Activated CD4-positive, alpha-beta memory T cell treated with anti-CD3 and anti-CD28 coated beads, Interleukin-2, amount 10 ng/mL, durations not matched to agents 7 days and 5 days (primary cell): ENCODE data around the gene PER3. TPM values are rescaled to one million over a fixed set of nuclear protein-coding genes. Genes with fewer than 3 reads are reported as not detected.

Experiments used
- CTCF ChIA-PET: fragments of 350-600 bp; sonication (Branson Sonifier 250); formaldehyde crosslinking; loops from one replicate; lab custom pipeline; 2021; ENCODE audit warnings: antibody characterized with exemption, inconsistent platforms; lab: Charles Lee
- POLR2A ChIA-PET: fragments of 350-600 bp; sonication (Branson Sonifier 250); formaldehyde crosslinking; loops from one replicate; lab custom pipeline; 2021; ENCODE audit warnings: antibody characterized with exemption; lab: Charles Lee
- DNase-seq: peaks from one replicate; pipeline ENCODE4 v3.0.0-alpha.2; 2020
- H3K27ac Mint-ChIP-seq: one replicate; pipeline ENCODE4 v1.8.0; 2021; ENCODE audit warnings: mild to moderate bottlenecking, mixed read lengths
- H3K27me3 Mint-ChIP-seq: one replicate; pipeline ENCODE4 v1.8.0; 2021; ENCODE audit warnings: mixed read lengths
- H3K36me3 Mint-ChIP-seq: one replicate; pipeline ENCODE4 v1.8.0; 2021; ENCODE audit warnings: low read depth, mixed read lengths
- H3K4me1 Mint-ChIP-seq: one replicate; pipeline ENCODE4 v1.8.0; 2021; ENCODE audit warnings: mixed read lengths
- H3K4me3 Mint-ChIP-seq: one replicate; pipeline ENCODE4 v1.8.0; 2021; ENCODE audit warnings: mild to moderate bottlenecking, mixed read lengths
- H3K9me3 Mint-ChIP-seq: one replicate; pipeline ENCODE4 v1.8.0; 2021; ENCODE audit warnings: mixed read lengths
- total RNA-seq, 2 experiments: library from RNA; stranded (reverse); gene quantifications; one replicate each; pipeline ENCODE4 v1.2.3, GENCODE V29; 2021

PER3 gene
- 1 to 10 TPM; 2.2 to 2.4 TPM for total RNA-seq

- Mint-ChIP-seq H3K9me3 (no peaks in the 10 kb centered on the region), H3K4me3 (peak within 1 kb of the TSS; percentile 62), H3K4me1 (peaks cover 28% of the 10 kb centered on the region), H3K27me3 (peaks cover 5% of the 10 kb centered on the region), H3K27ac (no peak within 1 kb of the TSS), H3K36me3 (peaks cover 14% of the 10 kb centered on the region)
- DNase-seq: peak; percentile 88
- CTCF ChIA-PET: no interaction called here
- POLR2A ChIA-PET: interaction anchor here (2.5 kb wide), 1 partner anchor 13 kb away, joined by 12 read pairs; the partner anchor contains the start of gene VAMP3
Observed at GRCh38 chr1:7783826-7784491, at the start of gene PER3. Gene PER3 (plus strand): TSS chr1:7784291. CDS start chr1:7784878, 587 bp downstream.

- Mint-ChIP-seq H3K27me3 (peaks cover 5% of the 10 kb centered on the region), H3K27ac (no peak overlapping the region), H3K4me3 (no peak overlapping the region), H3K9me3 (no peaks in the 10 kb centered on the region), H3K4me1 (no peaks in the 10 kb centered on the region), H3K36me3 (no peaks in the 10 kb centered on the region)
- DNase-seq: no peak
- ChIA-PET POLR2A (no interaction called here), CTCF (no interaction called here)
Observed at GRCh38 chr1:7738044-7738443, 46.0 kb upstream of the PER3 start.

- Mint-ChIP-seq H3K4me3 (no peak overlapping the region), H3K36me3 (no peaks in the 10 kb centered on the region), H3K27me3 (peaks cover 5% of the 10 kb centered on the region), H3K27ac (no peak overlapping the region), H3K4me1 (peaks cover 5% of the 10 kb centered on the region), H3K9me3 (no peaks in the 10 kb centered on the region)
- CTCF ChIA-PET: interaction anchor here (0.8 to 2.2 kb wide), 4 partner anchors 8 to 76 kb away, joined by 3 to 8 read pairs (median 7); no protein-coding TSS in a partner anchor
- no peak for DNase-seq
- POLR2A ChIA-PET: no interaction called here
Observed at GRCh38 chr1:7743346-7743745, 40.7 kb upstream of the PER3 start.

GRCh38 chr1:7744882-7745281 is 39.2 kb upstream of the PER3 start:
- Mint-ChIP-seq H3K4me3 (no peak overlapping the region), H3K36me3 (no peaks in the 10 kb centered on the region), H3K27ac (no peak overlapping the region), H3K9me3 (no peaks in the 10 kb centered on the region), H3K4me1 (peaks cover 8% of the 10 kb centered on the region), H3K27me3 (peaks cover 5% of the 10 kb centered on the region)
- DNase-seq: no peak
- POLR2A ChIA-PET: no interaction called here
- CTCF ChIA-PET: no interaction called here

- peaks cover 5% of the 10 kb centered on the region for H3K27me3 Mint-ChIP-seq
- no peak for DNase-seq
Observed at GRCh38 chr1:7745783-7746182, 38.3 kb upstream of the PER3 start.

GRCh38 chr1:7747605-7748004 is 36.5 kb upstream of the PER3 start:
- Mint-ChIP-seq H3K27me3 (peaks cover 5% of the 10 kb centered on the region), H3K4me3 (no peak overlapping the region), H3K9me3 (no peaks in the 10 kb centered on the region), H3K36me3 (no peaks in the 10 kb centered on the region), H3K27ac (no peak overlapping the region), H3K4me1 (peaks cover 21% of the 10 kb centered on the region)
- POLR2A ChIA-PET: interaction anchor here (0.9 to 1.1 kb wide), 2 partner anchors 24 to 80 kb away, joined by 3 read pairs; partner anchors contain the start of gene VAMP3
- no peak for DNase-seq
- CTCF ChIA-PET: interaction anchor here (8.6 kb wide), 1 partner anchor 81 kb away, joined by 281 read pairs; no protein-coding TSS in a partner anchor

More at GRCh38 chr1:7745783-7746182, 38.3 kb upstream of the PER3 start:
- Mint-ChIP-seq H3K4me3 (no peak overlapping the region), H3K9me3 (no peaks in the 10 kb centered on the region), H3K4me1 (peaks cover 9% of the 10 kb centered on the region), H3K27ac (no peak overlapping the region), H3K36me3 (no peaks in the 10 kb centered on the region)
- POLR2A ChIA-PET: no interaction called here
- CTCF ChIA-PET: interaction anchor here (1.3 kb wide), 1 partner anchor 78 kb away, joined by 6 read pairs; no protein-coding TSS in a partner anchor

- no peak for DNase-seq
- peaks cover 10% of the 10 kb centered on the region for H3K27me3 Mint-ChIP-seq
- POLR2A ChIA-PET: no interaction called here
- H3K4me3 Mint-ChIP-seq: no peak overlapping the region
- CTCF ChIA-PET: interaction anchor here (1.2 to 8.6 kb wide), 3 partner anchors 68 to 82 kb away, joined by 3 to 281 read pairs (median 3); no protein-coding TSS in a partner anchor
- H3K27ac Mint-ChIP-seq: no peak overlapping the region
- H3K4me1 Mint-ChIP-seq: peaks cover 36% of the 10 kb centered on the region
- no peaks in the 10 kb centered on the region for H3K9me3 Mint-ChIP-seq
- no peaks in the 10 kb centered on the region for H3K36me3 Mint-ChIP-seq
Observed at GRCh38 chr1:7749126-7749525, 35.0 kb upstream of the PER3 start.

- Mint-ChIP-seq H3K27me3 (peaks cover 9% of the 10 kb centered on the region), H3K27ac (no peak overlapping the region), H3K4me3 (no peak overlapping the region), H3K4me1 (peaks cover 40% of the 10 kb centered on the region), H3K9me3 (no peaks in the 10 kb centered on the region), H3K36me3 (no peaks in the 10 kb centered on the region)
- ChIA-PET CTCF (interaction anchor here (1.0 to 8.6 kb wide), 7 partner anchors 9 to 225 kb away, joined by 3 to 281 read pairs (median 20); no protein-coding TSS in a partner anchor), POLR2A (interaction anchor here (0.7 kb wide), 1 partner anchor 21 kb away, joined by 3 read pairs; no protein-coding TSS in a partner anchor)
- no peak for DNase-seq
Observed at GRCh38 chr1:7751174-7751573, 32.9 kb upstream of the PER3 start.

- no peak overlapping the region for H3K27ac Mint-ChIP-seq
- POLR2A ChIA-PET: interaction anchor here (0.7 to 2.4 kb wide), 6 partner anchors 19 to 88 kb away, joined by 3 to 19 read pairs (median 3); partner anchors contain the start of gene VAMP3
- peaks cover 40% of the 10 kb centered on the region for H3K4me1 Mint-ChIP-seq
- H3K9me3 Mint-ChIP-seq: no peaks in the 10 kb centered on the region
- no peak overlapping the region for H3K4me3 Mint-ChIP-seq
- no peaks in the 10 kb centered on the region for H3K36me3 Mint-ChIP-seq
- H3K27me3 Mint-ChIP-seq: peaks cover 9% of the 10 kb centered on the region
- CTCF ChIA-PET: interaction anchor here (0.5 to 8.6 kb wide), 33 partner anchors 9 to 285 kb away, joined by 3 to 281 read pairs (median 5); no protein-coding TSS in a partner anchor
- DNase-seq: peak; percentile 48
Observed at GRCh38 chr1:7752512-7753417, 31.3 kb upstream of the PER3 start.

GRCh38 chr1:7753641-7754040 is 30.4 kb upstream of the PER3 start:
- Mint-ChIP-seq H3K4me3 (no peak overlapping the region), H3K27me3 (peaks cover 9% of the 10 kb centered on the region), H3K9me3 (no peaks in the 10 kb centered on the region), H3K27ac (no peak overlapping the region), H3K4me1 (peaks cover 33% of the 10 kb centered on the region), H3K36me3 (no peaks in the 10 kb centered on the region)
- POLR2A ChIA-PET: interaction anchor here (0.7 to 2.4 kb wide), 3 partner anchors 50 to 89 kb away, joined by 3 to 19 read pairs (median 3); no protein-coding TSS in a partner anchor
- CTCF ChIA-PET: interaction anchor here (0.7 to 8.6 kb wide), 15 partner anchors 8 to 150 kb away, joined by 3 to 281 read pairs (median 9); no protein-coding TSS in a partner anchor
- DNase-seq: no peak

- Mint-ChIP-seq H3K27me3 (peaks cover 9% of the 10 kb centered on the region), H3K27ac (no peak overlapping the region), H3K36me3 (no peaks in the 10 kb centered on the region), H3K9me3 (no peaks in the 10 kb centered on the region), H3K4me3 (no peak overlapping the region), H3K4me1 (peaks cover 31% of the 10 kb centered on the region)
- POLR2A ChIA-PET: interaction anchor here (2.4 kb wide), 1 partner anchor 85 kb away, joined by 19 read pairs; no protein-coding TSS in a partner anchor
- CTCF ChIA-PET: interaction anchor here (0.7 to 8.6 kb wide), 8 partner anchors 8 to 195 kb away, joined by 3 to 281 read pairs (median 16); no protein-coding TSS in a partner anchor
- no peak for DNase-seq
Observed at GRCh38 chr1:7754234-7754633, 29.9 kb upstream of the PER3 start.

- no peaks in the 10 kb centered on the region for H3K9me3 Mint-ChIP-seq
- CTCF ChIA-PET: interaction anchor here (0.7 to 8.6 kb wide), 7 partner anchors 13 to 194 kb away, joined by 3 to 281 read pairs (median 3); no protein-coding TSS in a partner anchor
- POLR2A ChIA-PET: interaction anchor here (0.8 kb wide), 1 partner anchor 89 kb away, joined by 3 read pairs; no protein-coding TSS in a partner anchor
- H3K27ac Mint-ChIP-seq: no peak overlapping the region
- DNase-seq: no peak
- no peak overlapping the region for H3K4me3 Mint-ChIP-seq
- no peaks in the 10 kb centered on the region for H3K36me3 Mint-ChIP-seq
- peaks cover 9% of the 10 kb centered on the region for H3K27me3 Mint-ChIP-seq
- H3K4me1 Mint-ChIP-seq: peaks cover 31% of the 10 kb centered on the region
Observed at GRCh38 chr1:7755448-7755847, 28.6 kb upstream of the PER3 start.
